Astrocyte (in vitro differentiated cells and primary cell): ENCODE measurements around the gene SPP1.

Experiments used
- EZH2 ChIP-seq: IDR thresholded peaks from 2 replicates; pipeline ENCODE4 v1.6.1; 2012; ENCODE audit warnings: mild to moderate bottlenecking, low read length, inconsistent platforms; ENCODE audit not compliant: insufficient read depth
- TF ChIP-seq, protein P1 (sequence below): IDR thresholded peaks from 2 replicates; pipeline ENCODE4 v1.5.1; 2011; ENCODE audit warnings: low read depth, mild to moderate bottlenecking, inconsistent platforms, low read length, moderate library complexity; ENCODE audit not compliant: insufficient read depth

DNA sequence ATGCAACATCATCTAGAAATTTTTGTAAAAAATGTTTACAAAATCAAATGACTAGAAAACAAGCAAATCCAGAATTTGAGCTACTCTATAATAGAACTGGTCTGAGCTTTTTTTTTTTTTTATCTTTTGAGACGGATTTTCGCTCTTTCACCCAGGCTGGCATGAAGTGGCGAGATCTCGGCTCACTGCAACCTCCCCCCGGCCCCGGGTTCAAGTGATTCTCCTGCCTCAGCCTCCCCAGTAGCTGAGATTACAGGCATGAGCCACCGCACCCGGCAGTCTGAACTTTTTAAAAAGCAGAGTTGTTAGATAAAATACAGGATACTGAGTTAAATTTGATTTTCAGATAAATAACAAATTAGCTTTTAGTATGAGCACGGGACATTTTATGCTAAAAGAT lies 11.0 kb downstream of the SPP1 start:
- TF ChIP-seq, protein P1, sequence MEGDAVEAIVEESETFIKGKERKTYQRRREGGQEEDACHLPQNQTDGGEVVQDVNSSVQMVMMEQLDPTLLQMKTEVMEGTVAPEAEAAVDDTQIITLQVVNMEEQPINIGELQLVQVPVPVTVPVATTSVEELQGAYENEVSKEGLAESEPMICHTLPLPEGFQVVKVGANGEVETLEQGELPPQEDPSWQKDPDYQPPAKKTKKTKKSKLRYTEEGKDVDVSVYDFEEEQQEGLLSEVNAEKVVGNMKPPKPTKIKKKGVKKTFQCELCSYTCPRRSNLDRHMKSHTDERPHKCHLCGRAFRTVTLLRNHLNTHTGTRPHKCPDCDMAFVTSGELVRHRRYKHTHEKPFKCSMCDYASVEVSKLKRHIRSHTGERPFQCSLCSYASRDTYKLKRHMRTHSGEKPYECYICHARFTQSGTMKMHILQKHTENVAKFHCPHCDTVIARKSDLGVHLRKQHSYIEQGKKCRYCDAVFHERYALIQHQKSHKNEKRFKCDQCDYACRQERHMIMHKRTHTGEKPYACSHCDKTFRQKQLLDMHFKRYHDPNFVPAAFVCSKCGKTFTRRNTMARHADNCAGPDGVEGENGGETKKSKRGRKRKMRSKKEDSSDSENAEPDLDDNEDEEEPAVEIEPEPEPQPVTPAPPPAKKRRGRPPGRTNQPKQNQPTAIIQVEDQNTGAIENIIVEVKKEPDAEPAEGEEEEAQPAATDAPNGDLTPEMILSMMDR: no peak
- TF ChIP-seq EZH2: no peak
